CD4-positive, alpha-beta T cell treated with Interleukin-2 at 100 ng/mL for 4 hours (primary cell): ENCODE measurements around the gene BTF3L4.
"Not testable (repeated sequence)": the region's sequence is repeated elsewhere in the genome, so short reads cannot be mapped to it uniquely, and the experiment has no call there.

Source experiments
- DNase-seq: peaks from one replicate; pipeline ENCODE4 v3.0.0-alpha.2; 2020; ENCODE audit warnings: low spot score

The BTF3L4 gene

DNA sequence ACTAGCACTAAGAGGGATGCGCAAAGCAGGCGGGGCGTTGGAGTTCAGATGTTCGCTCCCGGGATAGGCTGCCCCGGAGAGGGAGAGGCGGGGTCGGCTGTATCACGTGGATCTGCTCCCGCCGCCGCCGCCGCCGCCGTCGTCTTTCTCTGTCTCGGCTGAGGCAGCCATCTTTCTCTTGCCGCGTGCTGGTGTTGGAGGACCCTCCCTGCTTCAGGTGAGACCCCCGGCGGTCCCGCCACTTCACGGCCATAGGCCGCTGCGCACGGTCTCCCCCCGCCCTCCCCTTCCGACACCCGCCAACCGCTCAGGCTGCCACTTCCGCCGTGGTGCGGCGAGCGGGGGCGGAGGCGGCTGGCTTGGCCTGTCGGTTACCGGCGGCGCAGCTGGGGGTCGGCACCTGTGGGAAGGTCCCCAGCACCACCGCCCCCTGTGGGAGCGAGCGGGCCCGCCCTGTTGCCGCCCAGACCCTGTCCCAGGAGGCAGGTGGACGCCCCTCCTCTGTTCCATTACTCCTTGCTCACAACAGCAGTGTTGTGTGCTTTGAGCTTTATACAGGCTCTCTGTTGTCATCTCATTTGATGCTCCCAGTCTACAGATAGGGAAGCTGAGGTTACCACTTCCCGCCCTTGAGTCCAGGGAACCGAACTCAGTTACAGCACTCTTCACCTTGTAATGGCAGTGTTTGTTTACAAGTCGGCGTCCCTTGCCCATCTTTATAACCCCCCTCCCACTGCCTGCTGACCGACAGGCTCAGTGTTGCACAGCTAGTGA is at the start of gene BTF3L4:
TSS of gene BTF3L4 (plus strand) at position 133 of the 774 bp plus-strand sequence. CDS start 3,553 bp downstream, outside the sequence.
- peak; percentile 90 for DNase-seq

DNA sequence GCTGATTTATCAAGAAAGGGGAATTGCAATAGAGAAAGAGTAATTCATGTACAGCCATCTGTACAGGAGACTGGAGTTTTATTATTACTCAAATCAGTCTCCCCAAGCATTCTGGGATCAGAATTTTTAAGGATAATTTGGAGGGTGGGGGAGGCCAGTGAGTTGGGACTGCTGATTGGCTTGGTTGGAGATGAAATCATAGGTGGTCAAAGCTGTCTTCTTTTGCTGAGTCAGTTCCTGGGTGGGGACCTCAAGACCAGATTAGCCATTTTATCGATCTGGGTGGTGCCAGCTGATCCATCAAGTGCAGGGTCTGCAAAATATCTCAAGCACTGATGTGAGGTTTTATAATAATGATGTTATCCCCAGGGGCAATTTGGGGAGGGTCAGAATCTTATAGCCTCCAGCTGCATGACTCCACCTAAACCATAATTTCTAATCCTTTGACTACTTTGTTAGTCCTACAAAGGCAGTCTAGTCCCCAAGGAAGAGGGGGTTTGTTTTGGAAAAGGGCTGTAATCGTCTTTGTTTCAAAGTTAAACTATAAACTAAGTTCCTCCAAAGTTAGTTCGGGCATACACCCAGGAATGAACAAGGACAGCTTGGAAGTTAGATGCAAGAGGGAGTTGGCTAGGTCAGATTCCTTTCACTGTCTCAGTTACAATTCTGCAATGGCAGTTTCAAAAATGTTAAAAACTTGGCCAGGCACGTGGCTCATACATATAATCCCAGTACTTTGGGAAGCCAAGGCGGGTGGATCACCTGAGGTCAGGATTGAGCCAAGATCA is 48.7 kb upstream of the BTF3L4 start:
- DNase-seq, result no peak

DNA sequence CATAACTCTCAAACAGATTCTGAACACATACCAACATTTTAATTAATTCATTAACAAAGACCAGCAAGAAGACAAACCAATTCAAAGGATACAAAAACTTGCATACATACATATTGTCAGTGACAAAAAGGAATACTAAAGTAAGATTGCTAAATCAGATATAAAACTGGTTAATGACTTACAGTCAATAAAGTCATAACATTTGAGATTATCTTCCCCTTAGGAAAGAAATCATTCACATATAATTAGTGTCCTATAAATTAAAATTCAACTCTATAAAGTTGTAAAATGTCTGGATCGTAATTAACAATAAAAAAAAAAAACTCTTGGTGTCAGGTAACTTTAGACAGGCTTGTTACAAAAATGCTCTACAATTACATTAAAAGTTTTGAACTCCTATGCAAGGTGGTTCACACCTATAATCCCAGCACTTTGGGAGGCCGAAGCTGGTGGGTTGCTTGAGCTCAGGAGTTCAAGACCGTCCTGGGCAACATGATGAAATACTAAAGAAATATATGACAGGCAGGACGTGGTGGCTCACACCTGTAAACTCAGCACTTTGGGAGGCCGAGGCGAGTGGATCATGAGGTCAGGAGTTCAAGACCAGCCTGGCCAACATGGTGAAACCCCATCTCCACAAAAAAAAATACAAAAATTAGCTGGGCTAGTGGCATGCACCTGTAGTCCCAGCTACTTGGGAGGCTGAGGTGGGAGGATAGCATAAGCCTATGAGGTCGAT is 47.9 kb upstream of the BTF3L4 start:
- DNase-seq, result no peak

DNA sequence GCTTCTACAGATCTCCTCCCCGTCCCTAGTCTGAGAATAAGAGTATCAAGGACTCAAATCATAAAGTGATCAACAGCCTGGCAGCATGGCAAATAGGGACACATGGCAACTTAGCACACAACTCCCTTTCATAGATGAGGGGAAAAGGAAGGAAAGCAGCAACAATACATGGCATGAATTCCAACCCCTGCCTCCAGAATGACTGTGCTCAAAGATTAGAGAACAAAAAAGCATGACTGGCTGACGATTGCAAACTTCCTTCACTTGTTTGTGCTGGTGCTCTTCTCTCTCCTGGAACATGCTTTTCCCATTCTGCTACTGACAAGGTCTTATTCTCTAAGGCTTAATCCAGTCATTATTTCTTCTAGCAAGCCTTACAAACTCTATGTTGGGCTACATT is 34.0 kb upstream of the BTF3L4 start:
- no peak for DNase-seq

DNA sequence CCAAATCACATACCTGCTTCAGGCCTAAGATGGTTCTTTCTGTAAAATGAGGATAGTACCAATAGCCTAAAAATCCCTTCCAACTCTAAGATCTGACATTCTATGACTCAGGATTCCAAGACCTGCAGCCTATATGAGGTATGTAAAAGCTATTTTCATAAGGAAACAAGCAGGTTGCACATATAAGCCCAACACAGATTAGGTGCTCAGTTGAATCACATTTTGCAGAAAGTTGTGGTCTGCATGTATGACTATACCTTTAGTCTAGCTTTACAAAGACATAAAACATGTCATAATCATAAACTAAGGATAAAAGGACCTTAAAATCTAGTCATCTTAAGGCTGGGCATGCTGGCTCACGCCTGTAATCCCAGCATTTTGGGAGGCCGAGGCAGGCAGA is 29.8 kb upstream of the BTF3L4 start:
- DNase-seq, result no peak

DNA sequence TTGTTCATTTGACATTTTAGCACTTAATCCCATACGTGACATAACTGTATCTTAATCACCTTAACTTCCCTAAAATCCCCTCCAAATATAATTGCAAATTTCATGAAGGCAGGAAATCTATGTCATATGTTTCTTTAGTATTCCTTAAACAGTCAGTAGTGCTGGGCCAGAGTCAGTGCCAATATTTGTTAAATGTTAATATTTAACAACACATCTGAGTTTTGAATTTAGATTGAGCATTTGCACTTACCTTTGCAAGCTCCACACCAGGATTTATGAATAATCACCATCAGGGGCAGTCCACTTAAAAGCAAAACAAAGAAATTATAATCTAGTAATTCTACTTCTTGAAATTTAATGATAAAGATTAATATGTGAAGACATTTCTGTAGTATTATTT is 27.8 kb upstream of the BTF3L4 start:
- no peak for DNase-seq

DNA sequence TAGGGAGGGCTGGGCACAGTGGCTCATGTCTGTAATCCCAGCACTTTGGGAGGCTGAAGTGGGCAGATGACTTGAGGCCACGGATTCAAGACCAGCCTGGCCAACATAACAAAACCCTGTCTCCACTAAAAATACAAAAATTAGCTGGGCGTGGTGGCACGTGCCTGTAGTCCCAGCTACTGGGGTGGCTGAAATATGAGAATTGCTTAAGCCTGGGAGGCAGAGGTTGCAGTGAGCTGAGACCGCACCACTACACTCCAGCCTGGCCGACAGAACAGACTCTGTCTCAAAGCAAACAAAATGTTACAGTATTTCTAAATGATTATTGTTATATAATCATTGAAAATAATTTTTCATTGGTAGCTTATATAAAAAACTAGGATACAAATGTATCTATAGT is 27.3 kb upstream of the BTF3L4 start:
- DNase-seq, result not testable (repeated sequence)

DNA sequence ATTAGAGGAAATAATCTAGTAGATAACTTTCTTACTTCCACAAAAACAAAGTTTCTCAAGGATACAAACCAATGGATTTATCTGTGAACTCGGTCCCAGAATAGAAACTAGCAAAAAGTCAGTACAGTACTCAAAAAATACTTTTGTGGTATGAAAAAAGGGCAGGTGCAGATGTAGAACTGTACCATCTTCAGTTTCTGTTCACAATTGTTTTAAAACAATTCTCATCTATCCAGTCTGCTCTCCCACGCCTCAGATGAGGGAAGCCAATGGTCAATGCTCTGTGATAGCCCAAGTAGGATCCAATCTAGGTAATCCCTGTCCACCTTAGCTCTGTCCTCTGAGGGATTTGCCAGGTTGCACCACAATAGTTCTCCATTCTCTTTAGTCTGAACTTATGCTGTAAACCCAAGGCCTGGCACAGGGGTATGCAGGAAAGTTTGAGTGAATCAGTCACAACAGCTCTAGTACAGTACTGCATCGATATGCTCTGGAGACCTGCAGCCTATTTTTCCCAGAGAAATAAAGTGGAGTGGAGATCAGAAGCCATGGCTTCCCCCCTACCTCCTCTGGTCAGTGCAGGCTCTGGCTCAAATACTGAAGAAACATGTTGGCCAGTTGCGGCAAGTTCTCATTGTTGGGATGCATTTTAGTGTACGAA is 23.8 kb upstream of the BTF3L4 start:
- DNase-seq, result no peak

DNA sequence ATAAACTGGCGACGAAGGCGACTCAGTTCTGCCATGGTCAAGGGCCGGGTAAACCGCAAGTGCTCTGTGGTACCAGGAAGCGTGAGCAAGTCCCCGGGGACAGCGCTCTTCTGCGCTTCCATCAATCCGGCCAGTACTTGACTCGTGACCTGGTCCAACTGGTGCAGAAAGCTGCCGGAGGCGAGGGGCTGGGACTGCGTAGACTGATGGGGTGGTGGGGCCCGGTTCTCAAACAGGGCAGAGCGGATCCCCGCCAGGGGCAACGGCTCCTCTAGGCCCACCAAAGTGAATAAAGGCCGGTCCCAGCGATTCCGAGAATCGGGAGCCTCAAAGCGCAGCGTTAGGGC is 23.3 kb upstream of the BTF3L4 start:
- DNase-seq, result no peak

DNA sequence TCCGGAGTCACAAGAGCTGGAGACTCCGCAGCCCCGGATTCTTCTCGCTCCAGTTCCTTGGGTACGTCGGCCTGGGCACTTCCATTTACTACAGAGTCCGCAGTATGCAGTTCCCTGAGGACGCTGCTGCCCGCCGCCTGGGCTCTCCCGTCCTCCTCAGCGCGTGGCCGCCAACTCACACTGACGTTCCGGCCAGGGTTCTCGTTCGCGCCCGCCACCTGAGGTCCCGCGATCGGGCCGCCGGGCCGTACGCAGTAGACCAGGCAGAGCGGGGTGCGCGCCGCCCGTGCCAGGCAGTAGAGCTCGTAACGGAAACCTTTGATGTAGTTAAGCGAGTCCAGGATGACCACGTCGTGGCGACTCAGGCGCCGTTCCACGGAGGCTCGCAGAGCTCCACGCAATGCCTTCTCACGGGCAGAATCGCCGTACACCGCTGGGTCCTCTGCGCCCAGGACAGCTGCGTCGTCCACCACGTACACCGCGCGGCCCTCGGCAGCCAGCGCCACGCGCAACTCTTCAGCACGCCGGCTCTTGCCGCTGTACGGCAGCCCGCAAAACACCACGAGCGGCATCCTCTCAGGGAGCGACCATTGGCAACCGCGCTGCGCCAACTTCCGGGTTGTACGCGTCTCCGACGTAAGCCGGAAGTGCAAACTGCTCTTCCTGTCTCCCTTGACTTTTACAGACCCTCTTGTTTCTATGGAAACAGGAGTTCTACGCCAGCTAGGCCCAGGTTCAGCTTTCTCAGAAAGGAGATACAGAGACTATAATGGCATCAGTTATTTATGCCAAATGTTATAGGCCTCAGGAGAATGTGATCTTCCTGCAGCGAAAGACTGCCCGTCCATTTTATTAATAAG is 22.7 kb upstream of the BTF3L4 start, which contains the start of gene KTI12:
TSS of gene KTI12 (minus strand) at position 621 of the 860 bp plus-strand sequence. CDS start at position 572, 49 bp downstream.
- DNase-seq, result peak; percentile 87

DNA sequence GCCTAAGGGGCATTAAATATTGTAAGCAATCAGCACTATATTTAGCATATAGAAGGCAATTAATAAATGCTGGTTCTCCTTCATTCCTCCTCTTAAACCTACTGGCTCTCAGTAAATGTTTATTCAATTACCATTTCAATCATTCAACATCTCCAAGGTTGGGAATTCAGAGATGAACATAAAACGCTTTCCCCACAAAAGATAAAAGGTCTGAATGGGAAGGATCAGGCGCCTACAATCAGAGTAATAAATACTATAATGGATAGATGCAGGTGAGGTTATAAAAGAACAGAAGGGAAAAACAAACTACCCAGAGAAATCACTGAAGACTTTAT is 22.1 kb upstream of the BTF3L4 start:
- no peak for DNase-seq

DNA sequence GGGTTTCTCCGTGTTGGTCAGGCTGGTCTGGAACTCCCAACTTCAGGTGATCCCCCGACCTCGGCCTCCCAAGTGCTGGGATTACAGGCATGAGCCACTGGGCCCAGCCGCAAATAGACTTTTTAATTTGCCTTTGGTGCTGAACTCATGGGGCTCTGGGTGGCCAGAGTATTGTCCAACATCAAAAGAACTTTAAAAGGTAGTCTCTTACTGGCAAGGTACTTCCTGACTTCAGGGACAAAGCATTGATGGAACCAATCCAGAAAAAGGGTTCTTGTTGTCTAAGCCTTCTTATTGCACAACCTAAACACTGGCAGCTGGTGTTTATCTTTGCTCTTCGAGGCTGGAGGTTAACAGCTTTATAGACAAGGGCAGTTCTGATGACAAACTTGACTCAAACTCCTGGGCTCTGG is 18.7 kb upstream of the BTF3L4 start:
- DNase-seq, result no peak

DNA sequence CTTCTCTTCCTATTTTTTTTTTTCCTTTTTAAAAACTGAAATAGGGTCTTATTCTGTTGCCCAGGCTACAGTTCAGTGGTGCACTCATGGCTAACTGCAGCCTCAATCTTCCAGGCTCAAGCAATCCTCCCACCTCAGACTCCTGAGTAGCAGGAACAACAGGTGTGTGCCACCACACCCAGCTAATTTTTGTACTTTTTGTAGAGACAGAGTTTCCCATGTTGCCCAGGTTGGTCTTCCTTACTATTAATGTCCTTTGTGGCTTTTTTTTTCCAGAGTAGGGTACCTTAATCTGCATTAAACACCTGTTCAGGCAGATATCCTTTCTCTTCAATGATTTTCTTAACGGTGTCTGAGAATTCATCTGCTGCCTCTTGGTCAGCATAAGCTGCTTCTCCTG is 18.2 kb upstream of the BTF3L4 start:
- DNase-seq, result no peak

DNA sequence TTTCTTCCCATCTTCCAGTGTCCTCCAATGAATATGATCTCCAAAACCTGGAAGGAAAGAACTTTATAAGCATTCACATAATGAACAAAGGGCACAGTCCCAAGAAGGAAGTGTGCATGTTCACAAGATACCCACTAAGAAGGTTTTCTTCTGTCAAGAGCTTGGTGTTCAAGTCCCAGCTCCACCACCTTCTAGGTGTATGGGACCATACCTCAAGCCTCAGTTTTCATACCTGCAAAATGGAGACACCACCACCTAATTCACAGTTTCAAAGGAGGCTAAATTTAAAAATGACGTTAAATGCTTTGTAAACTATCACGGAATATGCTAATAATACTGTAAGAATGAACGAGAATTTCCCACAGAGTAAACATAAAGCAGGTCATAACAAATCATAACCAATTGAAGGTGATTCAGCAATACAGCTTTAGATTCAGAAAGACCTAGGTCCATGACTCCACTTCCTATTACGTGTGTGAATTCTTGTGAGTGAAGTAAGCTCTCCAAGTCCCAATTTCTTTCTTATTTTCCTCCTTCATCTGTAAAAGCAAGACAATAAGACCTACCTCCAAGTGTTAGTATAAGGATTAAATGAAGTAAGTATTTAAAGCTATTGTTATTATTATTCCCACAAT is 14.4 kb upstream of the BTF3L4 start:
- DNase-seq, result no peak

DNA sequence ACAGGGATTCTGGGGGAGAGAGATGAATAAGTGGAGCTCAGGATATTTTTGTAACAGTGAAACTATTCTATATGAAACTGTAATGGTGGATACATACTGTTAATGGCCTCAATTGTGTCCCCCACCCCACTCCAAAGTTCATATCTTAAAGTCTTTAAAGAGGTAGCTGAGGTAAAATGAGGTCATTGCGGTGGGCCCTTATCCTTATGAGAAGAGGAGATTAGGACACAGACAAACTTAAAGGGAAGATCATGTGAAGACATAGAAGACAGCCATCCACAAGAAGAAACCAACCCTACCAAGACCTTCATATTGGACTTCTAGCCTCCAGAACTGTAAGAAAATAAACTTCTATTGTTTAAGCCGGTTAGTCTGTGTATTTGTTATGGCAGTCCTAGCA is 10.9 kb upstream of the BTF3L4 start:
- DNase-seq, result no peak

DNA sequence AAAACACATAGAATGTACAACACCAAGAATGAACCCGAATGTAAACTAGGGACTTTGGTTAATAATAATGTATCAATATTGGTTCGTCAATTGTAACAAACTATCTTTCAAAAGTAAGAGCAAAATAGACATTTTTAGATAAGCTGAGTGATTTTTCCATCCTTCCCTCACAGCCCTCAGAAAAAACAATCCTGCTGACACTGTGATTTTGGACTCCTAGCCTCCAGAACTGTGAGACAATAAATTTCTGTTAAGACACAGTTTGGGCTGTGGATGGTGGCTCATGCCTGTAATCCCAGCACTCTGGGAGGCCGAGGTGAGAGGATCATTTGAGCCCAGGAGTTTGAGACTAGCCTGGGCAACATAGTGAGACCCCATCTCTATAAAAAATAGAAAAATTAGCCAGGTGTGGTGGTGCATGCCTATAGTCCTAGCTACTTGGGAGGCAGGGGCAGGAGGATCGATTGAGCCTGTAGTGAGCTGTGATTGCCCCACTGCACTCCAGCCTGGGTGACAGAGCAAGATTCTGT is 10.4 kb upstream of the BTF3L4 start:
- not testable (repeated sequence) for DNase-seq

DNA sequence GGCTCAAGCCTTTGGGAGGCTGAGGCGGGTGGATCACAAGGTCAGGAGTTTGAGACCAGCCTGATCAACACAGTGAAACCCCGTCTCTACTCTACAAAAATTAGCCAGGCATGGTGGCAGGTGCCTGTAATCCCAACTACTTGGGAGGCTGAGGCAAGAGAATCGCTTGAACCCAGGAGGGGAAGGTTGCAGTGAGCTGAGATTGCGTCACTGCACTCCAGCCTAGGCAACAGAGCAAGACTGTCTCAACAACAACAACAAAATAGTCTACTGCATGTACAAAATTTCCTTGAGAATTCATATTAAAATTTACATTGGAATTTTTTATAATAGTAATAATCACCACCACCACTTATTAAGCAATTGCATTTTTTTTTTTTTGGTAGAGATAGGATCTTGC is 6.8 kb upstream of the BTF3L4 start:
- DNase-seq, result not testable (repeated sequence)

DNA sequence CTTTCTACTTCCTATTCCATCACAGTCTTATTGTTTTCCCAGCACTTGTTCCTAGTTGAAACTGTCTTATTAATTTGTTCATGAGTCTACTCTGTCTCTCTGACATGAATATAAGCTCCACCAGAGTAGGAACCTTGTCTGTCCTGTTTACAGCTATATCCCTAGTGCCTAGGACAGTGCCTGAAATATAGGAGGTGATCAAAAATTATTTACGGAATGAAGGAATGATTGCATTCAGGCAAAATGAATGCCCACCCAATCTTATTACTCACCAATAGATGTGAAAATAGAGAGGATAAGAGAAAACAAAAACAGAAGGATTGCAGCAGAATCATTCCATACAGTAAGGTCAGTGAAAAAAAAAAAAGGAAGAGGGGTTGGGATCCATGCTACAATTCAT is 2.2 kb upstream of the BTF3L4 start:
- no peak for DNase-seq

DNA sequence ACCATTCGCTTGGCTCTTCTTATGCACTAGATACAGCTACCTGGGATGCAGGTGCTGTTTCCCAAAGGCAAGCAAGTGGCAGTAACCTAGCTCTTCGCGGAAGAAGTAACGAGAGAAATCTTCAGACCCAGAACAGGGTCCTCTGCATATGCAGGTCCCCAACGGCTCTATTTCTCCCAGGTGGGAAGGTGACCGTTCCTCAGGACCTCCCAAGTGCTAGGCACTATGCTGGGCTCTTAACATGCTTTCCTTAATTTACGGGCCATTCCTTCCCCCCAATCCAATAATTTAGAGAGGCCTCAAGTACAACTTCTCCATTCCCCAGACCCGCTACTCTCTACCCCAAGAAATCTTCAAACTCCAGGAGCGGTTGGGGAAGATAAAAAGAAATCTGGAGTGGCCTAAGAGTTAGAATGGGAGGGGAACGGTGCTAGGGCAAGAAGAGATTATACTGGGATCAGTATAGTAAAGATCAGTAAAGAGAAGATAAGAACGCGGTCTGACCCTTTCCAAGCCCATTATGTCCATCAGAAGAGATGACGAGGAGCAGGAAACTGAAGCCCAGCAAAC is 1.5 kb upstream of the BTF3L4 start:
- no peak for DNase-seq
